T-helper 2 cell treated with Interferon-gamma antibody and Interleukin-4, amounts not matched to agents 5 μg/mL and 100 μg/mL, for 36 hours (primary cell): ENCODE results near the gene ZFP36L2.
"Not testable (repeated sequence)": the region's sequence is repeated elsewhere in the genome, so short reads cannot be mapped to it uniquely, and the experiment has no call there.

Source experiments
- DNase-seq: peaks from one replicate; pipeline ENCODE4 v3.0.0; 2021; ENCODE audit warnings: low spot score
- H3K27ac Mint-ChIP-seq: one replicate; pipeline ENCODE4 v1.8.0; 2021; ENCODE audit warnings: mild to moderate bottlenecking, mixed read lengths
- H3K27me3 Mint-ChIP-seq: one replicate; pipeline ENCODE4 v1.8.0; 2021; ENCODE audit warnings: low read depth, mixed read lengths
- H3K36me3 Mint-ChIP-seq: one replicate; pipeline ENCODE4 v1.8.0; 2021; ENCODE audit warnings: low read depth, mixed read lengths
- H3K4me1 Mint-ChIP-seq: one replicate; pipeline ENCODE4 v1.8.0; 2021; ENCODE audit warnings: low read depth, mixed read lengths
- H3K4me3 Mint-ChIP-seq: one replicate; pipeline ENCODE4 v1.8.0; 2022; ENCODE audit warnings: mild to moderate bottlenecking, moderate library complexity, mixed read lengths
- H3K9me3 Mint-ChIP-seq: one replicate; pipeline ENCODE4 v1.8.0; 2021; ENCODE audit warnings: mixed read lengths

The ZFP36L2 gene

DNA sequence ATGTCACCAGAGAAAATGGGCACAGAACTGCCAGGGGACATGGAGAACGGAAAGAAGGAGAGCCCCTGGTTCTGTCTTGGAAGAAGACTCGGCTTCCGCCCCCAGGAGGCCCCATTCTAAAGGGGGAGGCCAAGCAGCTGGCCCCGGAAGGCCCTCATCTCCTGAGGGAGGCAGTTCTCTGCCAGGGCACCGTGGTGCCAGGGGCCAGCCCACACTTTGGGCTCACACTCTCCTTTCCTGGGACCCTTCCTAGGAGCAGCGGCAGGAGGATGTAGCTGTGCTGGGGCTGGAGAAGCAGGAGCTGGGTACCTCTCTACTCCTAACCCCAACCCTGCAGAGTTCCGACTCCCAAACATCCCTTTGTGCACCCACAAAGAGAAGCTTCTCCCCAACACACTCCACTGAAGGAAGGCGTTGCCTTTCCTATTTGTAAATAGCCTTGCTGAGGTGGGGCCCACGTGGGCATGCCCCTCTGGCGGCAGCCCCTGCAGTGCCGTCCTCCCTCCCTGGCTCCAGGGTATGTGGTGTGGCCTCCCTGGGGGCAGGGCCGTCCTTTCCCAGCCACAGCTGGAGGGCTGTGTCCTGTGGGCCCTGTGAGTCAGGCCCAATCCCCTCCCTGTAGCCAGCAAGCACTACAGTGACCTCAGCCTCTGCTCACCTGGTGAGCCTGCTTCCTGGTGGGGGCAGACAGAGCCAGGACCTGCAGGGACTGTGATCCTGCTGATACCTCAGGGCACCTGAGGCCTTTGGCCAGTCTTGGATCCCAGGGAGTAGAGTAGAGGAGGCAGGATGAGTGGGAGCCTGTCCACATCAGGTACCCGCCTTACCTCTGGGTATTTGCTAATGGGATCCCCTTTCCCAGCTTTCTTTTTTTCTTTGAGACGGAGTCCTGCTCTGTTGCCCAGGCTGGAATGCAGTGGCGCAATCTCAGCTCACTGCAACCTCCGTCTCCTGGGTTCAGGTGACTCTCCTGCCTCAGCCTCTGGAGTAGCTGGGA is 26.6 kb downstream of the ZFP36L2 start:
- no peak for DNase-seq
- no peak overlapping the region for H3K27ac Mint-ChIP-seq
- H3K4me1 Mint-ChIP-seq, result peaks cover 32% of the 10 kb centered on the region
- no peak overlapping the region for H3K4me3 Mint-ChIP-seq
- peaks cover 3% of the 10 kb centered on the region for H3K36me3 Mint-ChIP-seq
- no peaks in the 10 kb centered on the region for H3K9me3 Mint-ChIP-seq
- no peaks in the 10 kb centered on the region for H3K27me3 Mint-ChIP-seq

DNA sequence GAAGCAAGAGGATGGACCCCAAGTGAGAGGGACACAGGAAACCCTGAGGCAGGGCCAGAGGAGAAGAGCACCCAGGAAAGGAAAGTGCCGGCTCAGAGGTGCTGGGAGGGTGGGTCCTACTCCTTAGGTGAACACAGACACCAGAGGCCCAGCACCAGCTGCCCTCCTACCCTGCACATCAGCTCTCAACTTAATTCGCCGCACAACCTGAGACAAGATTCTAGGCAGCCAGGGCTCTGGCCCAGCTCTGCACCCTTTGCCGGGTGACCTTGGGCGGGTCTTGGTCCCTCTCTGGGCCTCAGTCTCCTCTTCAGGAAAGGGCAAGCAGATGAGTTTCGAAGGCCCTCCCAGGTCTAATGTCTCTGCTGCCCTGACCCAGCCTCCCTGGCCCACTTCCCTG is 28.1 kb downstream of the ZFP36L2 start:
- H3K4me1 Mint-ChIP-seq, result peaks cover 47% of the 10 kb centered on the region

DNA sequence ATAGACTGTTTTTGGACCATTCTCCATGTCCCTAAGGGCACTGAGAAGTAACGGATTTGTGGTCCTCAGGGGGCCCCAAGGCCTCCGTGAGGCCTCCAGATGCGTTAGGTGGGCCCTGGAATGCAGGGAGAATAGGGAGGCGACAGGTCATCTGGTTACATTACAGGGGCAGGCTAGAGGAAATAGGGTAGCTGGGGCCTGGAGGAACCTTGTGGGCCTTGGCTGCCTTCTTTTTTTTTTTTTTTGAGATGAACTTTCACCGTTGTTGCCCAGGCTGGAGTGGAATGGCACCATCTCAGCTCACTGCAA is 28.9 kb downstream of the ZFP36L2 start:
- Mint-ChIP-seq H3K4me1 (peaks cover 47% of the 10 kb centered on the region), H3K4me3 (no peak overlapping the region), H3K27ac (peak overlapping the region; percentile 56)

More for the DNA sequence above, 28.1 kb downstream of the ZFP36L2 start:
- H3K4me3 Mint-ChIP-seq, result no peak overlapping the region
- H3K27me3 Mint-ChIP-seq, result no peaks in the 10 kb centered on the region
- H3K9me3 Mint-ChIP-seq, result no peaks in the 10 kb centered on the region
- peaks cover 3% of the 10 kb centered on the region for H3K36me3 Mint-ChIP-seq
- no peak for DNase-seq
- no peak overlapping the region for H3K27ac Mint-ChIP-seq

DNA sequence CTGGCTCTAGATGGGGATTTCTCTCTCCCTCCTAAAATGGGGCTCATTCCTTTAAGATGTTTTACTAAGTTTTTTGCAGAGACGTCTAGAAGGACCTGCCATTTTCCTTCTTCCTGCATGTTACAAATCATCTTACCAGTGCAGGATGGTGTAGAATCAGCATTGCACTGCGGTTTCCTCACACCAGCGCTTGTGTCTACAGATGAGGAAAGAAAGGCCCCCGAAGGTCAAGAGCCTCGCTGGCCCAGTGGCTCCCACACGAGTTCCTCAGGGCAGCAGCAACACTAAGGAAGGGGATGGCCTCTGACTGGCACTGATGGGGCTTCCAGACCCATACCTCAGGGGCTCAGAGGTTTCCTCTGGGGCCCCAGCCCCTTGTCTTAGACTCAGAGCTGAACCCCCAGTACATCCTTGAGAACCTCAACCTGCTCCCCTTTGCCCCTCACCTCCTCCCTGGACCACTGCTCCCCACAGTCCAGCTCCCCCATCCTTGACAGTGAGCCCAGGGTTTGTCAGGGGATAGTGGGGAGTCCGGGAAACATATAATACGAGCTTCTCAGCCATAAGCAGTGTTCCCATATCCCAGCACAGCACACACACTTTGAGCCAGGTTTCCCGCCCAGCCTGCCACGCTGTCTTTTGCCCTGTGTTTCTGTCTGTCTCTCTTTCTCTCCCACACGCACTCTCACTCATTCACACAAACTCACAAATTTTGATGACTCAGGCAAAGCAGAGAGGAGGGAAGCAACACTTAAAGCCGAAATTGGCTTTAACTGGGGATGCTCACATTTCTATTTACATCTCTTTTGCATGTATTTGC is 29.4 kb downstream of the ZFP36L2 start:
- Mint-ChIP-seq H3K27ac (peak overlapping the region; percentile 88), H3K27me3 (no peaks in the 10 kb centered on the region), H3K9me3 (no peaks in the 10 kb centered on the region), H3K4me1 (peaks cover 46% of the 10 kb centered on the region), H3K4me3 (peak overlapping the region; percentile 50), H3K36me3 (peaks cover 3% of the 10 kb centered on the region)
- DNase-seq, result no peak

More for the DNA sequence above, 28.9 kb downstream of the ZFP36L2 start:
- no peak for DNase-seq
- Mint-ChIP-seq H3K27me3 (no peaks in the 10 kb centered on the region), H3K36me3 (peaks cover 3% of the 10 kb centered on the region), H3K9me3 (no peaks in the 10 kb centered on the region)

DNA sequence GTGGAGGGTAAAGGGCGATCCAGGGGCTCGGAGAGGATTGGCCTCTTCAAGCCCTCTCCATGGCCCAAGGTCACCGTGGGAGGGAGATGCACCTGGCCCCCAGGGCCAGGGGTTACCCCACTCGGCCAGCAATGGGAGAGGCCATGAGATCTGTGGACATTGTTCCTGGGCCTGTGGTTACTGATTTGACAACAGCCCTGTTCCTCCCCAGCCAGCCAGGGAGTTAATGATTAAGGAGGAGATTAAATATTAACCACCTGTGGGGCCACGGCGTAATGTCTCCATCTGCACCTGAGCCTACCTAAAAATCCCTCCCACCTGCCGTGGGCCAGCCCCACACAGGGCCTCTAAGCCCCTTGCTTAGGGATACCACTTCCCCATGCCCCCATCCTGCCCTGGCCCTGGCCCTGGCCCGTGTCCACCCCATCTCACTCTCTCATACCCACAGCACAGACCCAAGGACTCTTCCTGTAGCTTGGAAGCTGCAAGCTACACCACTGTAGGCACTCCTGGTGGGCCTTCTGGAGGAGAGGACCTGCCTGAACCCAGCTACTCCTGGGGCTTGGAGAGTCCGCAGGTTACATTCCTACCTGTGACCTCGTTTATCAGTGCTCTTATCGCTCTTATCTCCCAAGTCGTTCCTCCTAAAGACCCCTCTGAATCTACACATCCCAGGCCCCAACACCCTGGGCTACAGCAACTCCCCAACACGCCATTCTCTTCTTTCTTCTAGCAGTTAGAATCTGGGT is 32.1 kb downstream of the ZFP36L2 start:
- Mint-ChIP-seq H3K27ac (peak overlapping the region; percentile 94), H3K27me3 (no peaks in the 10 kb centered on the region), H3K9me3 (no peaks in the 10 kb centered on the region), H3K4me1 (peaks cover 40% of the 10 kb centered on the region), H3K36me3 (peaks cover 3% of the 10 kb centered on the region), H3K4me3 (peak overlapping the region; percentile 75)
- no peak for DNase-seq

DNA sequence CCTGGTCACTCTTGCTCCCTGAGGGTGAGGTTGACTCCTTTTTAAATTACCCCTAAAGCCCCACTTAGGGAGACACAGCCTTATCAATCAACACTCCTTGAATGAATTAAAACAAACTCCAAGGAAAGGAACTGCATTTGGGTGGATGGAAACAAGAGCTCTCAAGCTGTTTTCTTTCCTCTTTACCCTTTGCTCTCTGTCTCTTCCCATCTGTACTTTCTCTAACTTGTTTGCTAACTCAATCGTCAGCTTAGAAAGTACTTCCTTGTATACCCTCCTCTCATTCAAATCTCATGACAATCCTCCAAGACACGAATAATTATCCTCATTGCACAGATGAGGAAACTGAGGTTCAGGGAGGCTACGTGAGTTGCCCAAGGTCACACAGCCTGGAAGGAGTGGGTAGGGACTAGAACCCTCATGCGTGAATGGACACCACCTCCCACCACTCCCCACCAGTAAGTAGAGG is 32.7 kb downstream of the ZFP36L2 start:
- Mint-ChIP-seq H3K4me1 (peaks cover 42% of the 10 kb centered on the region), H3K9me3 (no peaks in the 10 kb centered on the region), H3K27me3 (no peaks in the 10 kb centered on the region), H3K36me3 (peaks cover 3% of the 10 kb centered on the region), H3K4me3 (peak overlapping the region; percentile 10), H3K27ac (peak overlapping the region; percentile 56)
- no peak for DNase-seq

DNA sequence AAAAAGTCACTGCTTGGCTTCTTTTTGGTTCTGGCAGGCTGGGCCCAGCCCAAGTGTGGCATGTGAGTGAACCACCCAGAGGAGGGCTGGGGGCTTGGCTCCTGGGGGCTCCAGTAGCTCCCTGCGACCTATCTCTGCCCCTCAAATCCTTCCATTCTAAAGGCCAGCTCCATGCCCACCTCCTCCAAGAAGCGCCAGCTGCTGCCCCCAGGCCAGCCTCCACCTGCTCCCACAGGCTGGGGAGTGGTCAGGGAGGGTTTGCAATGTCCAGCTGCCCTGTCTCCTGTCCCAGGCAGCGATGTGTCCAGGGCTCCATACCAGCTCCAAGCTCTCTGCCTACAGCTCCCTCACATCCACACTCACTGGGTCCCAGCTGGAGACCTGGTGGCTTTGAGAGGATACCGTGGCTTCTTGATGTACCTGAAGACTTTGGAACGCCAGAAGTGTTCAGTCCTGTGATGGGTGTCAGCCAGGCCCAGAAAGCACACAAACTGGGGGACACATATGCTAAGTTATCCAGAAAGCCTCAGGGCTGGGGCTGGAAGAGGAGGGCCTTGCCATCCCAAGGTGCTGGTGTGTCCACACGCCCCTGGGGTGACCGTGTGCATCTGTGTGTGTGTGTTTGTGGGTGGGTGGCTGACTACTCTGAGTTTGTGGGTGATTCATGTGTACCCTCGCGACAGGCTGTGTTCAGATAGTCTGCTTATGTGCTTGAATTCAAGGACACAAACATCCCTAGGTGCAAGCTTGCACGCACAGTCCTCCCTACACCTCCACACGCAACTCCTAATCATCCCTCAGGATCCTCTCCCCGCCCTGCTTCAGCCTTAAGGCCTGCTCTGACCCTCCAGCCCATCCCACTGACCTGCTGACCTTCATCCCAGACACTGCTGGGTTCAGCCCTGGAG is 33.4 kb downstream of the ZFP36L2 start:
- DNase-seq, result no peak
- Mint-ChIP-seq H3K36me3 (peaks cover 3% of the 10 kb centered on the region), H3K4me3 (no peak overlapping the region), H3K27me3 (no peaks in the 10 kb centered on the region), H3K27ac (peak overlapping the region; percentile 56), H3K4me1 (peaks cover 42% of the 10 kb centered on the region), H3K9me3 (no peaks in the 10 kb centered on the region)

DNA sequence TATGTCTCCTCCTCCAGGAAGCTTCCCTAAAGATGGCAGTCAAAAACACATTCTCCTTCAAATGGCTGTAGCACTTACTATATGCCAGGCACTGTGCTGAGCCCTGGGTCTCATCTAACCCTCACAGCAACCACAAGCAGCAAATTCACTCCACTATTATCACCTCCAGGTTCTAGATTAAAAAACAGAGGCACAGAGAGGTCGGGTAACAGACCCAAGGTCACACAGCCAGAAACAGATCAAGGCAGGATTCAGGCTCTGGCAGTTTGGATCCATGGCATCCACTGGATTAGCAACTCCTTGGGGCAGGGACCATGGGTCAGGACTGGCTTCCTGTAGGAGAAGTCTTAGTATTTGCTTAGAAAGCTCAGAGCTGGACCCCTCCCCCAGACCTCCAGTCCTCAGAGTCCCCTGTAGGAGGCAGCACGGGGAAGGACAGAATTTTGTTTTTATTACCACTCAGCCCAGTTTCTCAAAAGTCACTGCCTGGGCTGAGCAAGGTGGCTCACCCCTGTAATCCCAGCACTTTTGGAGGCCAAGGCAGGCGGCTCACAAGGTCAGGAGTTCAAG is 34.4 kb downstream of the ZFP36L2 start:
- Mint-ChIP-seq H3K4me3 (no peak overlapping the region), H3K36me3 (peaks cover 3% of the 10 kb centered on the region), H3K27ac (peak overlapping the region; percentile 39), H3K27me3 (no peaks in the 10 kb centered on the region), H3K4me1 (peaks cover 36% of the 10 kb centered on the region), H3K9me3 (no peaks in the 10 kb centered on the region)
- DNase-seq, result no peak

DNA sequence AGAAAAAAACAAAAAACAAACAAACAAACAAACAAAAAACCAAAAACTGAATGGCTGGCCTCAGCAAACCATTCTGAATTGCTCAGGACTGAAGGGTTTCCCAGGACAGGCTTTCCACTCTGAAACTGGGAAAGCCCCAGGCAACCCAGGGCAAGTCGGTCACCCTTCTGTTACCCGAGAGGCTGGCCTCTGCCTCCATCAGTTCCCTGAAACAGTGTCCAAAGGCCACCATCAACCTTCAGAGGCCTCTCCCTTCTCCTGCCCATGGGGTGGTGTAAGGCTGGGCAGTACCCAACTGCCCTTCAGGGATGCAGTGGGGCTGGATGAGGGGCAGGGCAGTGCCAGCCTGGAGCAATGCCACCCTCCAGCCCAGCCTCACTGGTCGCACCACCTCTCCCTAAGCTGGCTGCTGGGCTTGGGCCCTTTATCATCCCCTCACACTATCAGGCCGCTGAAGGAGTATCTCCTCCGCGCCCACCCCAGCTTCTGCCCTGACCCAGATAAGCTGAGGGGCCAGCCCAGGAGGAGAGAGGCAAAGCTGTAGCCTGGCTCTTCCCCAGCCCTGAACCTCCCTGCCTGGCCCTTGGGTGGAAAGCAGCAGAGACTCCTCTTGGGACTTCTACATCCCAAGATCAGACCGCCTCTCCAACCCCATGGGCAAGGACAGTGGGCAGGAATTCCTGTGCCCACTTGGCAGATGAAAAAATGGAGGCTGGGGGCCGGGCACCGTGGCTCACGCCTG is 35.9 kb downstream of the ZFP36L2 start:
- no peaks in the 10 kb centered on the region for H3K9me3 Mint-ChIP-seq
- peaks cover 30% of the 10 kb centered on the region for H3K4me1 Mint-ChIP-seq
- H3K36me3 Mint-ChIP-seq, result no peaks in the 10 kb centered on the region
- DNase-seq, result no peak
- H3K27me3 Mint-ChIP-seq, result no peaks in the 10 kb centered on the region
- no peak overlapping the region for H3K4me3 Mint-ChIP-seq
- H3K27ac Mint-ChIP-seq, result no peak overlapping the region

DNA sequence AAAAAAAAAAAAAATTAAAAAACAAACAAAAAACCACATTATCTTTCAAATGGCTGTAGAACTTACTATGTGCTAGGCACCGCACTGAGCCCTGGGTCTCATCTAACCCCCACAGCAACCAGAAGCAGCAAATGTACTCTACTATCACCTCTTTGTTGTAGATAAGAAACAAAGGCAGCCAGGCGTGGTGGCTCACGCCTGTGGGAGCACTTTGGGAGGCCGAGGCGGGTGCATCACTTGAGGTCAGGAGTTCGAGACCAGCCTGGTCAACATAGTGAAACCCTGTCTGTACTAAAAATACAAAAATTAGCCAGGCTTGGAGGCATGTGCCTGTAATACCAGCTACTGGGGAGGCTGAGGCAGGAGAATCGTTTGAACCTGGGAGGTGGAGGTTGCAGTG is 36.5 kb downstream of the ZFP36L2 start:
- not testable (repeated sequence) for H3K4me3 Mint-ChIP-seq, DNase-seq, H3K27me3 Mint-ChIP-seq, H3K9me3 Mint-ChIP-seq, H3K27ac Mint-ChIP-seq, H3K36me3 Mint-ChIP-seq
- peaks cover 26% of the 10 kb centered on the region for H3K4me1 Mint-ChIP-seq

DNA sequence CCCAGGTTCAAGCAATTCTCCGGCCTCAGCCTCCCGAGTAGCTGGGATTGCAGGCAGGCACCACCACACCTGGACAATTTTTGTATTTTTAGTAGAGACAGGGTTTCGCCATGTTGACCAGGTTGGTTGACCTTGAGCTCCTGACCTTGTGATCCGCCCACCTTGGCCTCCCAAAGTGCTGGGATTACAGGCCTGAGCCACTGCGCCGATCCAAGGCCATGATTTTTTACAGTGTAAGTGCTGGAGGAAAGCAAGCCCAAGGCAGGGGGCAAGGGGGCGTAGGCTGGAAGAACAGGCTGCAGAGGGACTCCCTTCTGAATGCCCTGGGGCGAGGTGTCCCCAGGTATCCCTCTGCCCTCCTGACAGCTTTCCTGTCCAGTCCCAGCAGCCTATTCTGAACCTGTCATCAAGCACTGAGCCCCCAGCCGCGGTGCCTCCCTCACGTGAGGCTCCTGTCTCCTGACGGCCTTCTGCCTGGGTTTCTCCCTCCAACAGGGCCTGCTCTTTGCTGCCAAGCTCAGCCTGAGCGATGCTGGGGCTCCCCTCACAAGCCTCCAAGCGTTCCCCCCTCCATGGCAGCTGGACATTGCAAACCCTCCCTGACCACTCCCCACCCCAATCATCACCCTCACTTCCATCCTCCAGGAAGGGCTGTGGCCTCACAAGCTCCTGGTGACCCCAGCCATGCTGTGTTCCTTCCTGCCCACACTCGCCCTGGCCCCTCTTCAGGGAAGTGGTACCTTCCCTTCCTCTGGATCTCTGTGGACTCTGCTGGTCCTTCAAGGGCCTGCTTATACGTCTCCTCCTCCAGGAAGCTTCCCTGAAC is 37.6 kb downstream of the ZFP36L2 start:
- DNase-seq, result no peak
- Mint-ChIP-seq H3K4me3 (no peak overlapping the region), H3K36me3 (no peaks in the 10 kb centered on the region), H3K27me3 (no peaks in the 10 kb centered on the region), H3K9me3 (no peaks in the 10 kb centered on the region), H3K4me1 (peaks cover 21% of the 10 kb centered on the region), H3K27ac (no peak overlapping the region)
